Neural cell (in vitro differentiated cells): ENCODE data around the gene WFDC10B. TPM values are rescaled to one million over a fixed set of nuclear protein-coding genes. Genes with fewer than 3 reads are reported as not detected.

Experiments used
- H2AFZ ChIP-seq: fragments of 200-600, 300-800 bp; sonication (generic), shearing (Covaris generic); 2 replicates; pipeline ENCODE4 v1.6.0; 2014; ENCODE audit warnings: low read depth, mild to moderate bottlenecking, antibody characterized with exemption, low read length, moderate library complexity
- H3F3A ChIP-seq: fragments of 200-600 bp; shearing (Covaris generic); 2 replicates; pipeline ENCODE4 v1.6.1; 2016; ENCODE audit warnings: mild to moderate bottlenecking, moderate library complexity, mixed read lengths, antibody characterized with exemption, low read length; ENCODE audit not compliant: insufficient read depth, poor library complexity, severe bottlenecking
- H3K27ac ChIP-seq: fragments of 200-600, 300-800 bp; sonication (generic), shearing (Covaris generic); 2 replicates; pipeline ENCODE4 v1.5.1; 2014; ENCODE audit warnings: mild to moderate bottlenecking, low read length, moderate library complexity
- H3K27me3 ChIP-seq: fragments of 300-800, 200-600 bp; sonication (generic), shearing (Covaris generic); 2 replicates; pipeline ENCODE4 v1.6.0; 2014; ENCODE audit warnings: mild to moderate bottlenecking, low read depth, low read length, moderate library complexity; ENCODE audit not compliant: insufficient read depth
- H3K36me3 ChIP-seq: fragments of 300-800, 200-600 bp; sonication (generic), shearing (Covaris generic); 2 replicates; pipeline ENCODE4 v1.5.1; 2014; ENCODE audit warnings: mild to moderate bottlenecking, antibody characterized with exemption, low read length, moderate library complexity; ENCODE audit not compliant: insufficient read depth
- H3K4me2 ChIP-seq: fragments of 300-800, 200-600 bp; sonication (generic), shearing (Covaris generic); 2 replicates; pipeline ENCODE4 v1.6.0; 2014; ENCODE audit warnings: mild to moderate bottlenecking, low read length
- H3K4me3 ChIP-seq: fragments of 300-800, 200-600 bp; sonication (generic), shearing (Covaris generic); 2 replicates; pipeline ENCODE4 v1.5.1; 2014; ENCODE audit warnings: mild to moderate bottlenecking, low read length, moderate library complexity
- H3K79me2 ChIP-seq: fragments of 200-600 bp; shearing (Covaris generic); replicated peaks from 2 replicates; pipeline ENCODE4 v1.6.0; 2014; ENCODE audit warnings: mild to moderate bottlenecking, low read length, moderate library complexity; ENCODE audit not compliant: insufficient read depth
- H3K9ac ChIP-seq: fragments of 300-800, 200-600 bp; sonication (generic), shearing (Covaris generic); 2 replicates; pipeline ENCODE4 v1.6.1; 2016; ENCODE audit warnings: mild to moderate bottlenecking, low read length, mixed read lengths
- H3K9me2 ChIP-seq: fragments of 200-600 bp; shearing (Covaris generic); 2 replicates; pipeline ENCODE4 v1.6.1; 2016; ENCODE audit warnings: mild to moderate bottlenecking, low read length, mixed read lengths; ENCODE audit not compliant: insufficient read depth
- H3K9me3 ChIP-seq: fragments of 200-600, 300-800 bp; sonication (generic), shearing (Covaris generic); 2 replicates; pipeline ENCODE4 v1.6.1; 2016; ENCODE audit warnings: mild to moderate bottlenecking, mixed run types, low read length, moderate library complexity, mixed read lengths
- H4K20me1 ChIP-seq: fragments of 200-600 bp; shearing (Covaris generic); 2 replicates; pipeline ENCODE4 v1.6.1; 2016; ENCODE audit warnings: mild to moderate bottlenecking, mixed run types; ENCODE audit not compliant: insufficient read depth
- EP300 ChIP-seq: fragments of 450-650 bp; conservative IDR thresholded peaks from 2 replicates; pipeline ENCODE4 v1.6.1; 2014; ENCODE audit warnings: antibody characterized with exemption, mild to moderate bottlenecking, moderate library complexity; ENCODE audit not compliant: poor library complexity, severe bottlenecking
- EZH2 ChIP-seq: fragments of 200-600, 300-800 bp; shearing (Covaris generic), sonication (generic); IDR thresholded peaks from 2 replicates; pipeline ENCODE4 v1.6.1; 2014; ENCODE audit warnings: antibody characterized with exemption, low read length, borderline replicate concordance, mild to moderate bottlenecking; ENCODE audit not compliant: insufficient read depth, poor library complexity, severe bottlenecking
- MXI1 ChIP-seq: fragments of 450-650 bp; conservative IDR thresholded peaks from 2 replicates; pipeline ENCODE4 v1.6.1; 2014; ENCODE audit warnings: antibody characterized with exemption, mild to moderate bottlenecking; ENCODE audit not compliant: poor library complexity, severe bottlenecking
- POLR2AphosphoS5 ChIP-seq: IDR thresholded peaks from 2 replicates; pipeline ENCODE4 v1.6.1; 2012
- SMC3 ChIP-seq: fragments of 450-650 bp; conservative IDR thresholded peaks from 2 replicates; pipeline ENCODE4 v1.6.1; 2014; ENCODE audit warnings: antibody characterized with exemption, mild to moderate bottlenecking, moderate library complexity; ENCODE audit not compliant: poor library complexity
- TAF1 ChIP-seq: IDR thresholded peaks from 2 replicates; pipeline ENCODE4 v1.6.1; 2012; ENCODE audit warnings: low read depth
- polyA plus RNA-seq: library from polyadenylated mRNA; depleted of rRNA; stranded (reverse); fragments of >200 nt; gene quantifications from 2 replicates; pipeline ENCODE4 v1.2.3, GENCODE V29; 2014
- TF ChIP-seq, protein P1 (sequence below): fragments of 450-650 bp; IDR thresholded peaks from 2 replicates; pipeline ENCODE4 v1.5.1; 2014; ENCODE audit warnings: antibody characterized with exemption, mild to moderate bottlenecking, moderate library complexity; ENCODE audit not compliant: poor library complexity, severe bottlenecking
- TF ChIP-seq, protein P2 (sequence below): IDR thresholded peaks from 2 replicates; pipeline ENCODE4 v1.6.1; 2012; ENCODE audit warnings: borderline replicate concordance

The WFDC10B gene
- polyA plus RNA-seq, 1 donor from 2014 or later, result not detected

DNA sequence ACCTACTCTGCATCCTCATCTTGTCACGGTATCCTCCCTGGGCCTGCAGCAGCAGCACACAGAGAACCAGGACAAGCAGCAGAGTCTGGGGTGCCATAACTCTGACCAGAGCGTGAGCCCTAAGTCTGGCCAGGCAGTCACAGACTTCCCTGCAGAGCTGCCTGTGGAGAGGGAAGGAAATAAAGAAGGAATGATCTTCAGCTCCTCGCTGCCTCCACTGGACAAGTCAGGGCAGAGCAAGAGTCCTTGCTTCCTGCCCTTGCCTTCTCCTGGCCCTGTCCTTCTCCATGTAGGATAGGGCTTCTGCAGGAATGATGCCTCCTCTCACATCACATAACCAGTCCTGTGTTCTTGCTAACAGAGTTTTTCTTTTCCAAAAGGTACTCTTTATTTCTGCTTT, 18.9 kb downstream of the WFDC10B start:
- Histone ChIP-seq H3K27me3 (no peaks in the 10 kb centered on the region), H3K79me2 (no peaks in the 10 kb centered on the region), H2AFZ (no peak overlapping the region)

DNA sequence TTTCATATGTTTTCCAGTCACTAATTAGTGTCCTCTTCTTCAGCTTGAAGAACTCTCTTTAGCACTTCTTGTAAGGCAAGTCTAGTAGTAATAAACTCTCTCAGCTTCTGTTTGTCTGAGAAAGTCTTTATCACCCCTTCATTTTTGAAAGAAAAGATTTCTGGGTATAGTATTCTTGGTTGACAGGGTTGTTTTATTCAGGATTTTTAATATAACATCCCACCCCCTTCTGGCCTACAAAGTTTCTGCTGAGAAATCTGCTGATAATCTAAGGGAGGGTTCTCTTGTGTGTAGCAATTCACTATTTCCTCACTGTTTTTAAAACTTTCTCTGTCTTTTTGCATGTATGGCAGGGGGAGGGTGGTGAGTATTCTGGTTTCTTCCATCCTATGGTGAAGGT, 25.2 kb downstream of the WFDC10B start:
- no peaks in the 10 kb centered on the region for H3K36me3 ChIP-seq
- H3K4me3 ChIP-seq, result no peak overlapping the region
- no peaks in the 10 kb centered on the region for H3K9me2 ChIP-seq
- TF ChIP-seq SMC3, result no peak
- no peak for TF ChIP-seq MXI1
- TF ChIP-seq, protein P1, sequence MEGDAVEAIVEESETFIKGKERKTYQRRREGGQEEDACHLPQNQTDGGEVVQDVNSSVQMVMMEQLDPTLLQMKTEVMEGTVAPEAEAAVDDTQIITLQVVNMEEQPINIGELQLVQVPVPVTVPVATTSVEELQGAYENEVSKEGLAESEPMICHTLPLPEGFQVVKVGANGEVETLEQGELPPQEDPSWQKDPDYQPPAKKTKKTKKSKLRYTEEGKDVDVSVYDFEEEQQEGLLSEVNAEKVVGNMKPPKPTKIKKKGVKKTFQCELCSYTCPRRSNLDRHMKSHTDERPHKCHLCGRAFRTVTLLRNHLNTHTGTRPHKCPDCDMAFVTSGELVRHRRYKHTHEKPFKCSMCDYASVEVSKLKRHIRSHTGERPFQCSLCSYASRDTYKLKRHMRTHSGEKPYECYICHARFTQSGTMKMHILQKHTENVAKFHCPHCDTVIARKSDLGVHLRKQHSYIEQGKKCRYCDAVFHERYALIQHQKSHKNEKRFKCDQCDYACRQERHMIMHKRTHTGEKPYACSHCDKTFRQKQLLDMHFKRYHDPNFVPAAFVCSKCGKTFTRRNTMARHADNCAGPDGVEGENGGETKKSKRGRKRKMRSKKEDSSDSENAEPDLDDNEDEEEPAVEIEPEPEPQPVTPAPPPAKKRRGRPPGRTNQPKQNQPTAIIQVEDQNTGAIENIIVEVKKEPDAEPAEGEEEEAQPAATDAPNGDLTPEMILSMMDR, result no peak
- TF ChIP-seq POLR2AphosphoS5, result no peak
- TF ChIP-seq, protein P2, sequence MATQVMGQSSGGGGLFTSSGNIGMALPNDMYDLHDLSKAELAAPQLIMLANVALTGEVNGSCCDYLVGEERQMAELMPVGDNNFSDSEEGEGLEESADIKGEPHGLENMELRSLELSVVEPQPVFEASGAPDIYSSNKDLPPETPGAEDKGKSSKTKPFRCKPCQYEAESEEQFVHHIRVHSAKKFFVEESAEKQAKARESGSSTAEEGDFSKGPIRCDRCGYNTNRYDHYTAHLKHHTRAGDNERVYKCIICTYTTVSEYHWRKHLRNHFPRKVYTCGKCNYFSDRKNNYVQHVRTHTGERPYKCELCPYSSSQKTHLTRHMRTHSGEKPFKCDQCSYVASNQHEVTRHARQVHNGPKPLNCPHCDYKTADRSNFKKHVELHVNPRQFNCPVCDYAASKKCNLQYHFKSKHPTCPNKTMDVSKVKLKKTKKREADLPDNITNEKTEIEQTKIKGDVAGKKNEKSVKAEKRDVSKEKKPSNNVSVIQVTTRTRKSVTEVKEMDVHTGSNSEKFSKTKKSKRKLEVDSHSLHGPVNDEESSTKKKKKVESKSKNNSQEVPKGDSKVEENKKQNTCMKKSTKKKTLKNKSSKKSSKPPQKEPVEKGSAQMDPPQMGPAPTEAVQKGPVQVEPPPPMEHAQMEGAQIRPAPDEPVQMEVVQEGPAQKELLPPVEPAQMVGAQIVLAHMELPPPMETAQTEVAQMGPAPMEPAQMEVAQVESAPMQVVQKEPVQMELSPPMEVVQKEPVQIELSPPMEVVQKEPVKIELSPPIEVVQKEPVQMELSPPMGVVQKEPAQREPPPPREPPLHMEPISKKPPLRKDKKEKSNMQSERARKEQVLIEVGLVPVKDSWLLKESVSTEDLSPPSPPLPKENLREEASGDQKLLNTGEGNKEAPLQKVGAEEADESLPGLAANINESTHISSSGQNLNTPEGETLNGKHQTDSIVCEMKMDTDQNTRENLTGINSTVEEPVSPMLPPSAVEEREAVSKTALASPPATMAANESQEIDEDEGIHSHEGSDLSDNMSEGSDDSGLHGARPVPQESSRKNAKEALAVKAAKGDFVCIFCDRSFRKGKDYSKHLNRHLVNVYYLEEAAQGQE, result no peak
- no peak for TF ChIP-seq EP300
- no peak for TF ChIP-seq TAF1
- TF ChIP-seq EZH2, result no peak
- no peaks in the 10 kb centered on the region for H3K79me2 ChIP-seq
- no peak overlapping the region for H2AFZ ChIP-seq
- H4K20me1 ChIP-seq, result no peaks in the 10 kb centered on the region
- H3K4me2 ChIP-seq, result no peak overlapping the region
- no peak overlapping the region for H3K27ac ChIP-seq
- H3K9ac ChIP-seq, result no peak overlapping the region
- no peaks in the 10 kb centered on the region for H3K27me3 ChIP-seq
- no peaks in the 10 kb centered on the region for H3K9me3 ChIP-seq
- no peaks in the 10 kb centered on the region for H3F3A ChIP-seq

More for the DNA sequence above, 18.9 kb downstream of the WFDC10B start:
- Histone ChIP-seq H3K27ac (no peak overlapping the region), H3K9me3 (no peaks in the 10 kb centered on the region), H3K4me2 (no peak overlapping the region), H3K36me3 (no peaks in the 10 kb centered on the region), H4K20me1 (no peaks in the 10 kb centered on the region), H3F3A (no peaks in the 10 kb centered on the region), H3K4me3 (no peak overlapping the region), H3K9me2 (no peaks in the 10 kb centered on the region), H3K9ac (no peak overlapping the region)
- TF ChIP-seq EZH2 (no peak), POLR2AphosphoS5 (no peak), MXI1 (no peak), TAF1 (no peak), SMC3 (no peak), EP300 (no peak)
- TF ChIP-seq, protein P2, result no peak
- TF ChIP-seq, protein P1, result no peak
